ENCODE data around the gene AGPAT3. TPM values are rescaled to one million over a fixed set of nuclear protein-coding genes. Genes with fewer than 3 reads are reported as not detected.

AGPAT3 gene
- total and polyA plus RNA-seq, 7 donors: 14.4 to 48.5 (median 20.3) TPM

- peaks cover 0 to 5% (median 2%) of the 10 kb centered on the region in 4 donors for H3K4me1 ChIP-seq
- intact Hi-C loops (cut with DNase I): no loop called here
Measured at GRCh38 chr21:43825242-43825935, 39.6 kb upstream of the AGPAT3 start.

GRCh38 chr21:43825936-43826622 is 38.9 kb upstream of the AGPAT3 start:
- TF ChIP-seq CTCF (IDR thresholded peaks at IDR 0.05) (no peak), POLR2AphosphoS5 (IDR thresholded peaks at IDR 0.05) (no peak), EP300 (IDR thresholded peaks at IDR 0.05) (no peak), POLR2A (IDR thresholded peaks at IDR 0.05) (no peak)
- no peak overlapping the region for H3K4me3 ChIP-seq
- intact Hi-C loops (cut with DNase I): no loop called here
- H3K27me3 ChIP-seq: peaks cover 0 to 31% (median 6%) of the 10 kb centered on the region in 3 donors
- peak; percentile 60 for DNase-seq
- H3K4me1 ChIP-seq: peaks cover 0 to 5% (median 2%) of the 10 kb centered on the region in 4 donors
- no peaks in the 10 kb centered on the region for H3K36me3 ChIP-seq
- H3K9me3 ChIP-seq: no peaks in the 10 kb centered on the region
- H3K27ac ChIP-seq: no peak overlapping the region
- 41 to 63% methylated on average over 31 of the region's 31 CpGs for WGBS, 2 donors

More at GRCh38 chr21:43825242-43825935, 39.6 kb upstream of the AGPAT3 start:
- H3K4me3 ChIP-seq: no peak overlapping the region
- H3K36me3 ChIP-seq: no peaks in the 10 kb centered on the region
- H3K27me3 ChIP-seq: peaks cover 0 to 27% (median 6%) of the 10 kb centered on the region in 3 donors
- peak; percentile 48 for DNase-seq
- H3K27ac ChIP-seq: no peak overlapping the region
- no peaks in the 10 kb centered on the region for H3K9me3 ChIP-seq
- WGBS, 2 donors: 54 to 84% methylated on average over 24 of the region's 24 CpGs
- no peak for TF ChIP-seq EP300 (IDR thresholded peaks at IDR 0.05)
- TF ChIP-seq POLR2A (IDR thresholded peaks at IDR 0.05): no peak
- no peak for TF ChIP-seq CTCF (IDR thresholded peaks at IDR 0.05)
- no peak for TF ChIP-seq POLR2AphosphoS5 (IDR thresholded peaks at IDR 0.05)

- Histone ChIP-seq H3K9me3 (no peaks in the 10 kb centered on the region), H3K27ac (no peak overlapping the region), H3K4me3 (no peak overlapping the region), H3K27me3 (peaks cover 0 to 36% (median 6%) of the 10 kb centered on the region in 3 donors), H3K36me3 (no peaks in the 10 kb centered on the region), H3K4me1 (peaks cover 0 to 5% (median 2%) of the 10 kb centered on the region in 4 donors)
- WGBS, 2 donors: 35 to 70% methylated on average over 8 of the region's 8 CpGs
- TF ChIP-seq EP300 (IDR thresholded peaks at IDR 0.05) (no peak), POLR2A (IDR thresholded peaks at IDR 0.05) (no peak), POLR2AphosphoS5 (IDR thresholded peaks at IDR 0.05) (no peak), CTCF (IDR thresholded peaks at IDR 0.05) (no peak)
- intact Hi-C loops (cut with DNase I): no loop called here
- DNase-seq: no peak
Measured at GRCh38 chr21:43826623-43826974, 38.4 kb upstream of the AGPAT3 start.

GRCh38 chr21:43827015-43827611 is 37.9 kb upstream of the AGPAT3 start:
- WGBS, 2 donors: 43 to 71% methylated on average over 18 of the region's 18 CpGs
- intact Hi-C loops (cut with DNase I): no loop called here
- Histone ChIP-seq H3K4me1 (peaks cover 0 to 5% (median 2%) of the 10 kb centered on the region in 4 donors), H3K9me3 (no peaks in the 10 kb centered on the region), H3K4me3 (no peak overlapping the region), H3K36me3 (no peaks in the 10 kb centered on the region), H3K27me3 (peaks cover 0 to 40% (median 6%) of the 10 kb centered on the region in 3 donors), H3K27ac (no peak overlapping the region)
- TF ChIP-seq POLR2AphosphoS5 (IDR thresholded peaks at IDR 0.05) (no peak), EP300 (IDR thresholded peaks at IDR 0.05) (no peak)
- peak; percentile 60 for DNase-seq

GRCh38 chr21:43829161-43829560 is 35.9 kb upstream of the AGPAT3 start:
- Histone ChIP-seq H3K27me3 (peaks cover 0 to 54% (median 6%) of the 10 kb centered on the region in 3 donors), H3K4me1 (peaks cover 0 to 5% (median 1%) of the 10 kb centered on the region in 4 donors), H3K36me3 (no peaks in the 10 kb centered on the region), H3K27ac (no peak overlapping the region), H3K9me3 (no peaks in the 10 kb centered on the region), H3K4me3 (no peak overlapping the region)
- DNase-seq: no peak
- TF ChIP-seq CTCF (IDR thresholded peaks at IDR 0.05) (no peak), POLR2AphosphoS5 (IDR thresholded peaks at IDR 0.05) (no peak), POLR2A (IDR thresholded peaks at IDR 0.05) (no peak), EP300 (IDR thresholded peaks at IDR 0.05) (no peak)
- 84 to 85% methylated on average over 12 of the region's 12 CpGs for WGBS, 2 donors
- intact Hi-C loops (cut with DNase I): no loop called here
